ENCODE results near the gene FRRS1L.

FRRS1L gene

GRCh38 chr9:109192732-109193361 is 25.8 kb upstream of the FRRS1L start:
- Histone ChIP-seq H3K9ac (ENCODE audit: low read length in 2 of 2) (no peak overlapping the region), H3K36me3 (ENCODE audit: control insufficient read depth in 2 of 2, insufficient read depth in 2 of 2, low read length in 2 of 2) (no peaks in the 10 kb centered on the region), H3K4me1 (ENCODE audit: control insufficient read depth, insufficient read depth, low read length) (no peaks in the 10 kb centered on the region), H3K4me3 (ENCODE audit: low read length in 2 of 2) (no peak overlapping the region), H3K27ac (ENCODE audit: low read length) (no peak overlapping the region), H3K9me3 (ENCODE audit: control insufficient read depth in 2 of 2, low read length in 2 of 2) (no peaks in the 10 kb centered on the region), H3K27me3 (ENCODE audit: control insufficient read depth in 1 of 2, insufficient read depth in 2 of 2, low read length in 2 of 2) (no peaks in the 10 kb centered on the region)

- H3K9me3 ChIP-seq (ENCODE audit: control insufficient read depth in 2 of 2, low read length in 2 of 2): no peaks in the 10 kb centered on the region
- H3K9ac ChIP-seq (ENCODE audit: low read length in 2 of 2): no peak overlapping the region
- H3K27ac ChIP-seq (ENCODE audit: low read length): no peak overlapping the region
- H3K27me3 ChIP-seq (ENCODE audit: control insufficient read depth in 1 of 2, insufficient read depth in 2 of 2, low read length in 2 of 2): no peaks in the 10 kb centered on the region
- H3K36me3 ChIP-seq (ENCODE audit: control insufficient read depth in 2 of 2, insufficient read depth in 2 of 2, low read length in 2 of 2): no peaks in the 10 kb centered on the region
- H3K4me1 ChIP-seq (ENCODE audit: control insufficient read depth, insufficient read depth, low read length): no peaks in the 10 kb centered on the region
- H3K4me3 ChIP-seq (ENCODE audit: low read length in 2 of 2): no peak overlapping the region
These were observed 24.7 kb upstream of the FRRS1L start for GRCh38 chr9:109191746-109192145.

GRCh38 chr9:109190151-109190550 is 23.1 kb upstream of the FRRS1L start:
- Histone ChIP-seq H3K4me3 (ENCODE audit: low read length in 2 of 2) (no peak overlapping the region), H3K9me3 (ENCODE audit: control insufficient read depth in 2 of 2, low read length in 2 of 2) (no peaks in the 10 kb centered on the region), H3K4me1 (ENCODE audit: control insufficient read depth, insufficient read depth, low read length) (no peaks in the 10 kb centered on the region), H3K27ac (ENCODE audit: low read length) (no peak overlapping the region), H3K27me3 (ENCODE audit: control insufficient read depth in 1 of 2, insufficient read depth in 2 of 2, low read length in 2 of 2) (no peaks in the 10 kb centered on the region), H3K9ac (ENCODE audit: low read length in 2 of 2) (no peak overlapping the region), H3K36me3 (ENCODE audit: control insufficient read depth in 2 of 2, insufficient read depth in 2 of 2, low read length in 2 of 2) (no peaks in the 10 kb centered on the region)

- no peak overlapping the region for H3K9ac ChIP-seq (ENCODE audit: low read length in 2 of 2)
- H3K4me1 ChIP-seq (ENCODE audit: control insufficient read depth, insufficient read depth, low read length): no peaks in the 10 kb centered on the region
- H3K36me3 ChIP-seq (ENCODE audit: control insufficient read depth in 2 of 2, insufficient read depth in 2 of 2, low read length in 2 of 2): no peaks in the 10 kb centered on the region
- no peaks in the 10 kb centered on the region for H3K9me3 ChIP-seq (ENCODE audit: control insufficient read depth in 2 of 2, low read length in 2 of 2)
- no peak overlapping the region for H3K27ac ChIP-seq (ENCODE audit: low read length)
- H3K27me3 ChIP-seq (ENCODE audit: control insufficient read depth in 1 of 2, insufficient read depth in 2 of 2, low read length in 2 of 2): peaks cover 0 to 2% of the 10 kb centered on the region in 2 donors
- no peak overlapping the region for H3K4me3 ChIP-seq (ENCODE audit: low read length in 2 of 2)
These were observed 19.9 kb upstream of the FRRS1L start for GRCh38 chr9:109186857-109187520.

GRCh38 chr9:109182940-109183798 is 16.1 kb upstream of the FRRS1L start:
- H3K36me3 ChIP-seq (ENCODE audit: control insufficient read depth in 2 of 2, insufficient read depth in 2 of 2, low read length in 2 of 2): no peaks in the 10 kb centered on the region
- no peak overlapping the region for H3K4me3 ChIP-seq (ENCODE audit: low read length in 2 of 2)
- no peaks in the 10 kb centered on the region for H3K9me3 ChIP-seq (ENCODE audit: control insufficient read depth in 2 of 2, low read length in 2 of 2)
- H3K9ac ChIP-seq (ENCODE audit: low read length in 2 of 2): no peak overlapping the region
- no peaks in the 10 kb centered on the region for H3K4me1 ChIP-seq (ENCODE audit: control insufficient read depth, insufficient read depth, low read length)
- peaks cover 0 to 2% of the 10 kb centered on the region in 2 donors for H3K27me3 ChIP-seq (ENCODE audit: control insufficient read depth in 1 of 2, insufficient read depth in 2 of 2, low read length in 2 of 2)
- no peak overlapping the region for H3K27ac ChIP-seq (ENCODE audit: low read length)

GRCh38 chr9:109182550-109182939 is 15.5 kb upstream of the FRRS1L start:
- H3K27ac ChIP-seq (ENCODE audit: low read length): no peak overlapping the region
- no peak overlapping the region for H3K4me3 ChIP-seq (ENCODE audit: low read length in 2 of 2)
- H3K9ac ChIP-seq (ENCODE audit: low read length in 2 of 2): no peak overlapping the region
- H3K4me1 ChIP-seq (ENCODE audit: control insufficient read depth, insufficient read depth, low read length): no peaks in the 10 kb centered on the region
- no peaks in the 10 kb centered on the region for H3K9me3 ChIP-seq (ENCODE audit: control insufficient read depth in 2 of 2, low read length in 2 of 2)
- no peaks in the 10 kb centered on the region for H3K36me3 ChIP-seq (ENCODE audit: control insufficient read depth in 2 of 2, insufficient read depth in 2 of 2, low read length in 2 of 2)
- H3K27me3 ChIP-seq (ENCODE audit: control insufficient read depth in 1 of 2, insufficient read depth in 2 of 2, low read length in 2 of 2): peaks cover 0 to 2% of the 10 kb centered on the region in 2 donors

GRCh38 chr9:109181284-109181683 is 14.2 kb upstream of the FRRS1L start:
- no peak overlapping the region for H3K9ac ChIP-seq (ENCODE audit: low read length in 2 of 2)
- H3K4me3 ChIP-seq (ENCODE audit: low read length in 2 of 2): no peak overlapping the region
- H3K36me3 ChIP-seq (ENCODE audit: control insufficient read depth in 2 of 2, insufficient read depth in 2 of 2, low read length in 2 of 2): no peaks in the 10 kb centered on the region
- no peaks in the 10 kb centered on the region for H3K9me3 ChIP-seq (ENCODE audit: control insufficient read depth in 2 of 2, low read length in 2 of 2)
- peaks cover 0 to 2% of the 10 kb centered on the region in 2 donors for H3K27me3 ChIP-seq (ENCODE audit: control insufficient read depth in 1 of 2, insufficient read depth in 2 of 2, low read length in 2 of 2)
- no peak overlapping the region for H3K27ac ChIP-seq (ENCODE audit: low read length)
- H3K4me1 ChIP-seq (ENCODE audit: control insufficient read depth, insufficient read depth, low read length): no peaks in the 10 kb centered on the region

GRCh38 chr9:109179801-109180523 is 12.9 kb upstream of the FRRS1L start:
- H3K36me3 ChIP-seq (ENCODE audit: control insufficient read depth in 2 of 2, insufficient read depth in 2 of 2, low read length in 2 of 2): no peaks in the 10 kb centered on the region
- no peak overlapping the region for H3K4me3 ChIP-seq (ENCODE audit: low read length in 2 of 2)
- H3K4me1 ChIP-seq (ENCODE audit: control insufficient read depth, insufficient read depth, low read length): no peaks in the 10 kb centered on the region
- H3K27me3 ChIP-seq (ENCODE audit: control insufficient read depth in 1 of 2, insufficient read depth in 2 of 2, low read length in 2 of 2): peaks cover 0 to 2% of the 10 kb centered on the region in 2 donors
- no peak overlapping the region for H3K27ac ChIP-seq (ENCODE audit: low read length)
- no peak overlapping the region for H3K9ac ChIP-seq (ENCODE audit: low read length in 2 of 2)
- no peaks in the 10 kb centered on the region for H3K9me3 ChIP-seq (ENCODE audit: control insufficient read depth in 2 of 2, low read length in 2 of 2)

- no peaks in the 10 kb centered on the region for H3K4me1 ChIP-seq (ENCODE audit: control insufficient read depth, insufficient read depth, low read length)
- H3K4me3 ChIP-seq (ENCODE audit: low read length in 2 of 2): no peak overlapping the region
- no peak overlapping the region for H3K9ac ChIP-seq (ENCODE audit: low read length in 2 of 2)
- no peaks in the 10 kb centered on the region for H3K9me3 ChIP-seq (ENCODE audit: control insufficient read depth in 2 of 2, low read length in 2 of 2)
- H3K36me3 ChIP-seq (ENCODE audit: control insufficient read depth in 2 of 2, insufficient read depth in 2 of 2, low read length in 2 of 2): no peaks in the 10 kb centered on the region
- H3K27me3 ChIP-seq (ENCODE audit: control insufficient read depth in 1 of 2, insufficient read depth in 2 of 2, low read length in 2 of 2): peaks cover 0 to 2% of the 10 kb centered on the region in 2 donors
- no peak overlapping the region for H3K27ac ChIP-seq (ENCODE audit: low read length)
These were observed 9.9 kb upstream of the FRRS1L start for GRCh38 chr9:109176963-109177362.

GRCh38 chr9:109176386-109176785 is 9.3 kb upstream of the FRRS1L start:
- no peak overlapping the region for H3K9ac ChIP-seq (ENCODE audit: low read length in 2 of 2)
- H3K4me1 ChIP-seq (ENCODE audit: control insufficient read depth, insufficient read depth, low read length): no peaks in the 10 kb centered on the region
- H3K27ac ChIP-seq (ENCODE audit: low read length): no peak overlapping the region
- no peak overlapping the region for H3K4me3 ChIP-seq (ENCODE audit: low read length in 2 of 2)
- peaks cover under 1 to 2% of the 10 kb centered on the region in 2 donors for H3K27me3 ChIP-seq (ENCODE audit: control insufficient read depth in 1 of 2, insufficient read depth in 2 of 2, low read length in 2 of 2)
- no peaks in the 10 kb centered on the region for H3K9me3 ChIP-seq (ENCODE audit: control insufficient read depth in 2 of 2, low read length in 2 of 2)
- H3K36me3 ChIP-seq (ENCODE audit: control insufficient read depth in 2 of 2, insufficient read depth in 2 of 2, low read length in 2 of 2): no peaks in the 10 kb centered on the region

All from stomach smooth muscle (tissue), 2 donors.